HepG2 (cell line): Measurements from ENCODE around the gene NECTIN2. TPM values are rescaled to one million over a fixed set of nuclear protein-coding genes. Genes with fewer than 3 reads are reported as not detected.

ENCODE experiments used
- ASH2L ChIP-seq: fragments of 300-600, 200-600 bp; sonication (generic); IDR thresholded peaks from 2 replicates; pipeline ENCODE4 v1.7.0; 2017; ENCODE audit warnings: low read depth, mild to moderate bottlenecking, moderate library complexity, mixed read lengths, low read length; ENCODE audit not compliant: insufficient read length
- EP300 ChIP-seq, 3 experiments: sonication (generic) in 1 of 3; formaldehyde crosslinking in 1 of 3; IDR thresholded peaks; 2 replicates each; pipeline versions ENCODE4 v1.5.1 to v1.6.1; 2011 to 2020; ENCODE audit warnings: low read depth in 2 of 3, low read length in 2 of 3, borderline replicate concordance in 1 of 3, improper control_type of control experiment in 1 of 3, mild to moderate bottlenecking in 1 of 3, missing genetic modification reagents in 1 of 3, moderate library complexity in 1 of 3
- HDAC2 ChIP-seq: sonication (generic); formaldehyde crosslinking; IDR thresholded peaks from 2 replicates; pipeline ENCODE4 v1.4.0; 2020; ENCODE audit warnings: missing genetic modification reagents
- HMGXB4 ChIP-seq, 2 experiments: sonication (generic) in 1 of 2; formaldehyde crosslinking in 1 of 2; IDR thresholded peaks; 2 replicates each; pipeline versions ENCODE4 v1.4.0 to v1.6.1; 2018 to 2020; ENCODE audit warnings: missing genetic modification reagents in 2 of 2, borderline replicate concordance in 1 of 2, low read depth in 1 of 2, mild to moderate bottlenecking in 1 of 2, missing biosample characterization in 1 of 2
- HOXD1 ChIP-seq: sonication (generic); formaldehyde crosslinking; IDR thresholded peaks from 2 replicates; pipeline ENCODE4 v1.5.0; 2020; ENCODE audit warnings: missing genetic modification reagents
- MED1 ChIP-seq: sonication (generic); formaldehyde crosslinking; IDR thresholded peaks from 2 replicates; pipeline ENCODE4 v1.4.0; 2020; ENCODE audit warnings: missing genetic modification reagents
- MTA1 ChIP-seq: sonication (generic); formaldehyde crosslinking; IDR thresholded peaks from 2 replicates; pipeline ENCODE4 v1.4.0; 2020; ENCODE audit warnings: missing genetic modification reagents, mild to moderate bottlenecking, borderline replicate concordance
- MXD1 ChIP-seq: sonication (generic); formaldehyde crosslinking; IDR thresholded peaks from 2 replicates; pipeline ENCODE4 v1.4.0; 2020; ENCODE audit warnings: mild to moderate bottlenecking, missing genetic modification reagents
- PAX8 ChIP-seq: sonication (generic); formaldehyde crosslinking; IDR thresholded peaks from 2 replicates; pipeline ENCODE4 v1.8.0; 2022; ENCODE audit warnings: mild to moderate bottlenecking, missing genetic modification reagents, borderline replicate concordance
- RCOR2 ChIP-seq: IDR thresholded peaks from 2 replicates; pipeline ENCODE4 v1.6.1; 2016; ENCODE audit warnings: missing biosample characterization, missing genetic modification reagents
- SATB2 ChIP-seq: sonication (generic); formaldehyde crosslinking; IDR thresholded peaks from 2 replicates; pipeline ENCODE4 v1.5.0; 2020; ENCODE audit warnings: missing genetic modification reagents
- SOX5 ChIP-seq: IDR thresholded peaks from 2 replicates; pipeline ENCODE4 v1.6.1; 2016; ENCODE audit warnings: borderline replicate concordance
- ZHX2 ChIP-seq, 2 experiments: sonication (generic) in 1 of 2; formaldehyde crosslinking in 1 of 2; IDR thresholded peaks; 2 replicates each; pipeline versions ENCODE4 v1.6.1 to v1.9.0; 2014 to 2022; ENCODE audit warnings: antibody characterized with exemption in 1 of 2, borderline replicate concordance in 1 of 2, inconsistent platforms in 1 of 2, low read depth in 1 of 2, missing genetic modification reagents in 1 of 2
- ZNF235 ChIP-seq: sonication (generic); formaldehyde crosslinking; IDR thresholded peaks from 2 replicates; pipeline ENCODE4 v1.8.1; 2023; ENCODE audit warnings: mild to moderate bottlenecking, missing genetic modification reagents, borderline replicate concordance
- ZNF556 ChIP-seq: sonication (generic); formaldehyde crosslinking; IDR thresholded peaks from 2 replicates; pipeline ENCODE4 v1.4.0; 2020; ENCODE audit warnings: mild to moderate bottlenecking, missing genetic modification reagents, borderline replicate concordance
- ZNF713 ChIP-seq: sonication (generic); formaldehyde crosslinking; IDR thresholded peaks from 2 replicates; pipeline ENCODE4 v1.4.0; 2020; ENCODE audit warnings: mild to moderate bottlenecking, missing genetic modification reagents
- ZNF773 ChIP-seq: sonication (generic); formaldehyde crosslinking; IDR thresholded peaks from 2 replicates; pipeline ENCODE4 v1.4.0; 2020; ENCODE audit warnings: missing genetic modification reagents, borderline replicate concordance
- ZNF891 ChIP-seq: sonication (generic); formaldehyde crosslinking; IDR thresholded peaks from 2 replicates; pipeline ENCODE4 v1.5.0; 2020; ENCODE audit warnings: mild to moderate bottlenecking, missing genetic modification reagents
- polyA plus RNA-seq, 8 experiments: library from polyadenylated mRNA; depleted of rRNA in 3 of 8; stranded (reverse) in 7 of 8; unstranded in 1 of 8; fragments of >200 nt; fragmentation: Illumina TruSeq in 4 of 8; extraction: Trizol in 4 of 8; gene quantifications; 2 replicates each; pipeline versions ENCODE4 v1.2.1 to v1.2.3, GENCODE V29; 2011 to 2016; ENCODE audit warnings: low read depth in 4 of 8, missing spikeins in 1 of 8, mixed read lengths in 1 of 8; ENCODE audit not compliant: insufficient read depth in 1 of 8
- total RNA-seq, 5 experiments: library from RNA; depleted of rRNA; stranded (reverse); fragments of >200 nt; fragmentation: Illumina TruSeq; extraction: Trizol; gene quantifications; 2 replicates each; pipeline ENCODE4 v1.2.3, GENCODE V29; 2016; ENCODE audit warnings: low read depth in 1 of 5

Gene NECTIN2
- total and polyA plus RNA-seq, 2 of the 13 experiments (the other 11 are each of a cell fraction or from before 2014, with no cell fraction given) = 75.4 to 114 TPM

GRCh38 chr19:44812142-44812718 lies 33.9 kb upstream of the NECTIN2 start (continued):
- TF ChIP-seq ZHX2 (IDR thresholded peaks at IDR 0.05; ENCODE audit: low read depth) (peak; percentile 47; the same call in 1 of the 2 replicates), ZHX2 (CRISPR knock-in tag; IDR thresholded peaks at IDR 0.05; ENCODE audit: borderline replicate concordance) (no peak), ZNF235 (no peak), EP300 (IDR thresholded peaks at IDR 0.05; ENCODE audit: low read depth in 2 of 2, low read length in 2 of 2) (peak in 1 of 2 experiments; percentile 75; a peak in 2 of 4 replicates), EP300 (CRISPR knock-in tag; IDR thresholded peaks at IDR 0.05; ENCODE audit: borderline replicate concordance) (0 out of 2 replicates have a peak, but pooled peaks have one; percentile 34), MED1 (0 out of 2 replicates have a peak, but pooled peaks have one; percentile 40), MTA1 (CRISPR knock-in tag) (peak; percentile 98), ZNF556 (CRISPR knock-in tag) (peak; percentile 20; the same call in 1 of the 2 replicates), MXD1 (no peak), SOX5 (CRISPR knock-in tag) (peak; percentile 35; the same call in 1 of the 2 replicates), PAX8 (CRISPR knock-in tag) (no peak), ZNF713 (CRISPR knock-in tag) (no peak), SATB2 (CRISPR knock-in tag) (no peak), HOXD1 (CRISPR knock-in tag) (no peak), HDAC2 (peak; percentile 72; the same call in 1 of the 2 replicates), RCOR2 (CRISPR knock-in tag) (peak; percentile 70; the same call in 1 of the 2 replicates), HMGXB4 (CRISPR knock-in tag; IDR thresholded peaks at IDR 0.05; ENCODE audit: borderline replicate concordance in 1 of 2, low read depth in 1 of 2) (0 out of 4 replicates have a peak, but pooled peaks of 1 of the 2 experiments have one; percentile 41), ASH2L (peak; percentile 31), ZNF891 (CRISPR knock-in tag) (no peak), ZNF773 (no peak)
